Measurements from ENCODE around the gene LRPPRC. TPM values are rescaled to one million over a fixed set of nuclear protein-coding genes. Genes with fewer than 3 reads are reported as not detected.

LRPPRC gene
- total RNA-seq, 6 experiments from 2014 or later, result 39.6 to 53.8 (median 45.5) TPM

GRCh38 chr2:43852196-43852730 is 143.5 kb downstream of the LRPPRC start:
- no peak overlapping the region for H3K4me3 ChIP-seq
- no peak for TF ChIP-seq POLR2A (IDR thresholded peaks at IDR 0.05)
- TF ChIP-seq CTCF (IDR thresholded peaks at IDR 0.05), result no peak
- H3K36me3 ChIP-seq, result peaks cover 0 to 78% (median 16%) of the 10 kb centered on the region in 4 donors
- peaks cover 0 to 34% (median 6%) of the 10 kb centered on the region in 4 donors for H3K4me1 ChIP-seq
- H3K27ac ChIP-seq, result no peak overlapping the region
- no peaks in the 10 kb centered on the region for H3K9me3 ChIP-seq
- DNase-seq (no peak), ATAC-seq (no peak)
- H3K27me3 ChIP-seq, result no peaks in the 10 kb centered on the region
- intact Hi-C loops (cut with DNase I), result no loop called here
- no CpG with 5 or more reads among the region's 21 CpGs for WGBS (ENCODE audit: insufficient coverage, low coverage, low lambda C conversion rate, missing lambda C conversion rate)

GRCh38 chr2:43851011-43851980 is 144.5 kb downstream of the LRPPRC start:
- intact Hi-C loops (cut with DNase I), result no loop called here
- no peaks in the 10 kb centered on the region for H3K27me3 ChIP-seq
- ATAC-seq (no peak), DNase-seq (no peak)
- peak overlapping the region in 1 of 3 donors; percentile 37 for H3K27ac ChIP-seq
- H3K4me3 ChIP-seq, result no peak overlapping the region
- H3K4me1 ChIP-seq, result peaks cover 0 to 40% (median 8%) of the 10 kb centered on the region in 4 donors
- peaks cover 0 to 70% (median 16%) of the 10 kb centered on the region in 4 donors for H3K36me3 ChIP-seq
- no peak for TF ChIP-seq CTCF (IDR thresholded peaks at IDR 0.05)
- no peak for TF ChIP-seq POLR2A (IDR thresholded peaks at IDR 0.05)
- H3K9me3 ChIP-seq, result no peaks in the 10 kb centered on the region
- 68% methylated on average over 4 of the region's 20 CpGs for WGBS (ENCODE audit: insufficient coverage, low coverage, low lambda C conversion rate, missing lambda C conversion rate)

DNA sequence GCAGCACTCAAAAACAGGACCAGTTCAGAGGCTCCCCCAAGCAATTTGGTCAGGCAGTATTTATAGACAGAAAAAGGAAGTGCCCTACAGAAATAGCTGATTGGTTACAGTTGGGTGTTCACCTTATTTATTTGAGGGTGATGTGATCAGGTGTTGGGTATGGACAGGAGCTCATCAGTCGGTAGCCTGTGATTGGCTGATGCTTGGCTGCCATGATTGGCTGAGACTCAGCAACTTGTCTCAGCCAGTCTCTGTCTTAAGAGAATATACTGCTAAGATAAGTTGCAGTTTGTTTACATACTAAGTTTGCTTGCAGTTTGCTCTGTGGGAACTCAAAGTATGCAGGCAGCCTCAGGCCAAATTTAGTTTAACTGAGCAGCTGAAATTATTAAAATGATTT is 147.6 kb downstream of the LRPPRC start:
- Histone ChIP-seq H3K27me3 (no peaks in the 10 kb centered on the region), H3K27ac (peak overlapping the region in 1 of 3 donors; percentile 95), H3K4me3 (no peak overlapping the region), H3K4me1 (peaks cover 0 to 65% (median 17%) of the 10 kb centered on the region in 4 donors), H3K36me3 (peaks cover 0 to 57% (median 11%) of the 10 kb centered on the region in 4 donors), H3K9me3 (no peaks in the 10 kb centered on the region)
- WGBS (ENCODE audit: insufficient coverage, low coverage, low lambda C conversion rate, missing lambda C conversion rate), result 71% methylated on average over 1 of the region's 1 CpG
- ATAC-seq (peak in 1 of 4 donors; percentile 7), DNase-seq (no peak)
- TF ChIP-seq CTCF (IDR thresholded peaks at IDR 0.05) (no peak), POLR2A (IDR thresholded peaks at IDR 0.05) (no peak)
- intact Hi-C loops (cut with DNase I), result no loop called here

- intact Hi-C loops (cut with DNase I), result no loop called here
- 46% methylated on average over 2 of the region's 5 CpGs for WGBS (ENCODE audit: insufficient coverage, low coverage, low lambda C conversion rate, missing lambda C conversion rate)
- no peak for DNase-seq
Observed at GRCh38 chr2:43846140-43846793, 149.5 kb downstream of the LRPPRC start.

More at GRCh38 chr2:43846140-43846793, 149.5 kb downstream of the LRPPRC start:
- H3K36me3 ChIP-seq, result peaks cover 0 to 40% (median 10%) of the 10 kb centered on the region in 4 donors
- no peak for TF ChIP-seq POLR2A (IDR thresholded peaks at IDR 0.05)
- no peak for TF ChIP-seq CTCF (IDR thresholded peaks at IDR 0.05)
- no peaks in the 10 kb centered on the region for H3K9me3 ChIP-seq
- H3K4me3 ChIP-seq, result no peak overlapping the region
- H3K27me3 ChIP-seq, result no peaks in the 10 kb centered on the region
- no peak for ATAC-seq
- H3K27ac ChIP-seq, result peak overlapping the region in 2 of 3 donors; percentile 35 to 95
- H3K4me1 ChIP-seq, result peaks cover 0 to 65% (median 18%) of the 10 kb centered on the region in 4 donors

Measured in right lobe of liver (tissue), 6 donors.